Activated naive CD4-positive, alpha-beta T cell (primary cell): ENCODE measurements around the gene HMX1.

Experiments
- DNase-seq, 4 experiments: peaks; one replicate each; lab custom pipeline; 2025; lab: John Stamatoyannopoulos, UW

The HMX1 gene

GRCh38 chr4:8819473-8820177, 52.0 kb downstream of the HMX1 start:
- DNase-seq: no peak

- DNase-seq: no peak
Measured at GRCh38 chr4:8819019-8819418, 52.6 kb downstream of the HMX1 start.

- DNase-seq: no peak
Measured at GRCh38 chr4:8818063-8818881, 53.4 kb downstream of the HMX1 start.

GRCh38 chr4:8817813-8818062, 53.9 kb downstream of the HMX1 start:
- DNase-seq: no peak

- DNase-seq: no peak
Measured at GRCh38 chr4:8817096-8817812, 54.4 kb downstream of the HMX1 start.
